Endothelial cell of umbilical vein (primary cell): ENCODE data around the gene ZNF681. TPM values are rescaled to one million over a fixed set of nuclear protein-coding genes. Genes with fewer than 3 reads are reported as not detected.

Source experiments
- BruUV-seq: library from RNA; stranded (reverse); fragments of 400-500 nt; replicated peaks from 2 replicates; lab custom pipeline; 2021; lab: Mats Ljungman, UMichigan
- CTCF ChIA-PET: fragments of 300-600, 350-600 bp; sonication (Branson Sonifier 250); formaldehyde crosslinking; loops from one replicate; lab custom pipeline; 2021; ENCODE audit warnings: antibody characterized with exemption, inconsistent platforms; lab: Charles Lee
- POLR2A ChIA-PET: fragments of 300-600, 350-600 bp; sonication (Branson Sonifier 250); formaldehyde crosslinking; loops from one replicate; lab custom pipeline; 2021; ENCODE audit warnings: antibody characterized with exemption, inconsistent platforms; lab: Charles Lee
- DNase-seq: peaks from one replicate; pipeline ENCODE4 v3.0.0-alpha.2; 2011; ENCODE audit warnings: low read depth, low spot score
- FAIRE-seq: peaks from 2 replicates; lab custom pipeline; 2011; peaks lifted over from hg19 to GRCh38; lab: Jason Lieb, UNC
- H2AFZ ChIP-seq: 2 replicates; pipeline ENCODE4 v1.6.0; 2012; ENCODE audit warnings: low read depth, low read length, control low read depth, inconsistent platforms
- H3K27ac ChIP-seq: 2 replicates; pipeline ENCODE4 v1.5.1; 2011; ENCODE audit warnings: low read depth, mild to moderate bottlenecking, control low read depth, low read length, moderate library complexity; ENCODE audit not compliant: insufficient read depth
- H3K27me3 ChIP-seq, 2 experiments: 2 replicates each; pipeline versions ENCODE4 v1.6.0 to v1.6.1; 2011; ENCODE audit warnings: low read length in 2 of 2, mixed read lengths in 1 of 2; ENCODE audit not compliant: control insufficient read depth in 2 of 2, insufficient read depth in 2 of 2
- H3K36me3 ChIP-seq, 2 experiments: 2 replicates in 1 of 2; 3 replicates in 1 of 2; pipeline ENCODE4 v1.5.1; 2011; ENCODE audit warnings: low read length in 2 of 2, mild to moderate bottlenecking in 1 of 2, moderate library complexity in 1 of 2; ENCODE audit not compliant: control insufficient read depth in 2 of 2, insufficient read depth in 2 of 2; ENCODE audit errors: extremely low read depth in 1 of 2
- H3K4me1 ChIP-seq: 3 replicates; pipeline ENCODE4 v1.5.1; 2011; ENCODE audit warnings: mild to moderate bottlenecking, low read length; ENCODE audit not compliant: control insufficient read depth, insufficient read depth; ENCODE audit errors: extremely low read depth
- H3K4me2 ChIP-seq: 2 replicates; pipeline ENCODE4 v1.6.1; 2011; ENCODE audit warnings: low read length, control low read depth, mixed read lengths; ENCODE audit not compliant: insufficient read depth
- H3K4me3 ChIP-seq, 3 experiments: fragments of 200-600 bp in 1 of 3; sonication (generic), shearing (Covaris generic) in 1 of 3; replicated peaks in 1 of 3; 2 replicates each; pipeline ENCODE4 v1.5.1; 2011 to 2016; ENCODE audit warnings: control low read depth in 3 of 3, low read length in 3 of 3, mild to moderate bottlenecking in 2 of 3, inconsistent platforms in 1 of 3, low read depth in 1 of 3, moderate library complexity in 1 of 3; ENCODE audit not compliant: insufficient read depth in 1 of 3
- H3K79me2 ChIP-seq: 2 replicates; pipeline ENCODE4 v1.6.0; 2012; ENCODE audit warnings: low read length, inconsistent platforms; ENCODE audit not compliant: control insufficient read depth, insufficient read depth
- H3K9ac ChIP-seq: replicated peaks from 2 replicates; pipeline ENCODE3; 2011; ENCODE audit warnings: low read length, control low read depth; ENCODE audit not compliant: insufficient read depth; ENCODE audit errors: extremely low read depth
- H3K9me1 ChIP-seq: replicated peaks from 3 replicates; pipeline ENCODE4 v1.6.0; 2011; ENCODE audit warnings: mild to moderate bottlenecking, low read length; ENCODE audit not compliant: control insufficient read depth, insufficient read depth; ENCODE audit errors: extremely low read depth
- H3K9me3 ChIP-seq: replicated peaks from 2 replicates; pipeline ENCODE4 v1.5.1; 2012; ENCODE audit warnings: low read length, inconsistent platforms; ENCODE audit not compliant: control insufficient read depth, insufficient read depth
- H4K20me1 ChIP-seq: replicated peaks from 2 replicates; pipeline ENCODE3; 2011; ENCODE audit warnings: mild to moderate bottlenecking, low read length; ENCODE audit not compliant: control insufficient read depth, insufficient read depth; ENCODE audit errors: extremely low read depth
- CTCF ChIP-seq, 2 donors: IDR thresholded peaks; 1 replicate in 1 of 2; 2 replicates in 1 of 2; pipeline ENCODE4 v1.5.1; 2011; ENCODE audit warnings: low read length in 2 of 2, mild to moderate bottlenecking in 2 of 2, moderate library complexity in 2 of 2, control low read depth in 1 of 2, inconsistent platforms in 1 of 2, low read depth in 1 of 2; ENCODE audit not compliant: insufficient read depth in 1 of 2; ENCODE audit errors: extremely low read depth in 1 of 2
- EZH2 ChIP-seq: IDR thresholded peaks from 2 replicates; pipeline ENCODE4 v1.6.1; 2012; ENCODE audit warnings: borderline replicate concordance, low read depth, mild to moderate bottlenecking, moderate library complexity, low read length, inconsistent platforms; ENCODE audit not compliant: severe bottlenecking
- FOS ChIP-seq: IDR thresholded peaks from 2 replicates; pipeline ENCODE4 v1.6.1; 2011; ENCODE audit warnings: mild to moderate bottlenecking, low read length, moderate library complexity, borderline replicate concordance; ENCODE audit not compliant: insufficient read depth
- GATA2 ChIP-seq: IDR thresholded peaks from 2 replicates; pipeline ENCODE4 v1.7.0; 2011; ENCODE audit warnings: low read depth, mild to moderate bottlenecking, moderate library complexity, mixed read lengths, low read length; ENCODE audit not compliant: insufficient read length, insufficient read depth
- JUN ChIP-seq: IDR thresholded peaks from 2 replicates; pipeline ENCODE4 v1.6.1; 2011; ENCODE audit warnings: borderline replicate concordance, low read depth; ENCODE audit not compliant: insufficient read length, insufficient read depth
- MAX ChIP-seq: IDR thresholded peaks from 2 replicates; pipeline ENCODE4 v1.6.1; 2011; ENCODE audit not compliant: insufficient read depth, insufficient read length
- MYC ChIP-seq: IDR thresholded peaks from one replicate; pipeline ENCODE4 v1.6.1; 2011; ENCODE audit warnings: mild to moderate bottlenecking, low read depth, low read length
- POLR2A ChIP-seq: IDR thresholded peaks from 2 replicates; pipeline ENCODE4 v1.6.1; 2012; ENCODE audit warnings: low read depth, mild to moderate bottlenecking, control low read depth, low read length
- POLR2AphosphoS5 ChIP-seq: IDR thresholded peaks from 2 replicates; pipeline ENCODE4 v1.6.1; 2012; ENCODE audit warnings: low read depth, mild to moderate bottlenecking, control low read depth, low read length, moderate library complexity; ENCODE audit not compliant: insufficient read depth
- dilution Hi-C: fragments of 300-500 bp; cut with MboI; formaldehyde crosslinking; loops from one replicate; pipeline ENCODE4 v1.15.0; 2019; ENCODE audit warnings: low sequenced_read_pairs; ENCODE audit not compliant: extremely low pct_ligation_motif_present
- intact Hi-C: fragments of 100-400 bp; cut with micrococcal nuclease; formaldehyde crosslinking; loops from one replicate; pipeline ENCODE4 v1.10.0; 2022
- polyA plus RNA-seq, 4 experiments: library from polyadenylated mRNA; depleted of rRNA in 3 of 4; stranded (reverse) in 3 of 4; unstranded in 1 of 4; fragments of >200 nt; gene quantifications; 2 replicates each; pipeline versions ENCODE4 v1.2.1 to v1.2.3, GENCODE V29; 2011 to 2012; ENCODE audit warnings: missing spikeins in 1 of 4
- total RNA-seq: library from RNA; stranded (reverse); gene quantifications from 2 replicates; pipeline ENCODE4 v1.2.3, GENCODE V29; 2021

The ZNF681 gene
- total and polyA plus RNA-seq, 2 donors (not counting 3 experiments of a cell fraction or from before 2014, with no cell fraction given): 0.07 to 1.9 TPM

- TF ChIP-seq POLR2AphosphoS5: no peak
- no peak for TF ChIP-seq JUN
- no peak for TF ChIP-seq POLR2A
- TF ChIP-seq EZH2: no peak
- no peak for TF ChIP-seq GATA2
- no peak for TF ChIP-seq MYC
- TF ChIP-seq CTCF (IDR thresholded peaks at IDR 0.05; ENCODE audit: extremely low read depth in 1 of 2, insufficient read depth in 1 of 2, low read depth in 1 of 2, low read length in 2 of 2): no peak
- no peak for TF ChIP-seq MAX
- no peak for TF ChIP-seq FOS
- no peaks in the 10 kb centered on the region for H3K36me3 ChIP-seq
- H3K4me3 ChIP-seq: no peak overlapping the region
- H3K9ac ChIP-seq: no peak overlapping the region
- H2AFZ ChIP-seq: no peak overlapping the region
- H3K9me3 ChIP-seq: peaks cover 5% of the 10 kb centered on the region
- BruUV-seq: no TSS peak
- dilution Hi-C loops: no loop called here
- ChIA-PET POLR2A (no interaction called here), CTCF (no interaction called here)
- FAIRE-seq (no peak), DNase-seq (no peak)
- H4K20me1 ChIP-seq: no peaks in the 10 kb centered on the region
- H3K4me2 ChIP-seq: no peak overlapping the region
- no peaks in the 10 kb centered on the region for H3K4me1 ChIP-seq
- H3K9me1 ChIP-seq: no peaks in the 10 kb centered on the region
- no peaks in the 10 kb centered on the region for H3K79me2 ChIP-seq
- intact Hi-C loops: no loop called here
- H3K27me3 ChIP-seq: no peaks in the 10 kb centered on the region
- no peak overlapping the region for H3K27ac ChIP-seq
Measured at GRCh38 chr19:23771761-23772674, 13.3 kb upstream of the ZNF681 start.
